ENCODE measurements around the gene ASPM. TPM values are rescaled to one million over a fixed set of nuclear protein-coding genes. Genes with fewer than 3 reads are reported as not detected.

Gene ASPM
- total RNA-seq, 1 experiment from 2014 or later, result 29.9 TPM

DNA sequence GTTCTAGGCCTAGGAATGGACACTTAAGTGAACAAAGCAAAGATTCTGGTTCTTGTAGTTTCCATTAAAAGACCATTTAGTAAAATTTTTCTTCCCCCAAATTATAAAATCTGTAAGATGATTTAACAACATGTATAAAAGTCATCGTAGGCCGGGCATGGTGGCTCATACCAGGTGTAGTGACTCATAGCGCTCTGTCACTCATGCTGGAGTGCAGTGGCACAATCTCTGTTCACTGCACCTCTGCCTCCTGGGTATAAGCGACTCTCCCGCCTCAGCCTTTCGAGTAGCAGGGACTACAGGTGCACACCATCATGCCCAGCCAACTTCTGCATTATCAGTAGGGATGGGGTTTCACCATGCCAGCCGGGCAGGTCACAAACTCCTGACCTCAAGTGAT, 9.1 kb downstream of the ASPM start:
- H3K9me3 ChIP-seq (ENCODE audit: control insufficient read depth in 1 of 2, insufficient read depth in 1 of 2, low read depth in 1 of 2, low read length in 2 of 2), result no peaks in the 10 kb centered on the region
- H3K4me1 ChIP-seq (ENCODE audit: control insufficient read depth in 1 of 2, insufficient read depth in 2 of 2, low read length in 2 of 2), result peaks cover 0 to 6% of the 10 kb centered on the region in 2 experiments; a peak in 1 of 4 replicates
- intact Hi-C loops (cut with micrococcal nuclease), result no loop called here
- H3K4me2 ChIP-seq (ENCODE audit: low read length), result no peak overlapping the region
- DNase-seq (ENCODE audit: low read depth, low spot score), result no peak
- no peak overlapping the region for H3K4me3 ChIP-seq (replicated peaks in 1 of 2; ENCODE audit: low read depth in 1 of 2, low read length in 2 of 2)
- no peak overlapping the region for H3K27ac ChIP-seq (ENCODE audit: low read depth, low read length)
- ChIA-PET CTCF (no interaction called here), RAD21 (ENCODE audit: low non-redundant PET in 1 of 2, low total read pairs in 2 of 2, uncharacterized antibody in 2 of 2, unreplicated experiment in 2 of 2) (no interaction called here), POLR2A (no interaction called here)
- H3K27me3 ChIP-seq (ENCODE audit: insufficient read depth, low read length), result no peaks in the 10 kb centered on the region
- H3K9ac ChIP-seq (ENCODE audit: low read length), result no peak overlapping the region
- H4K20me1 ChIP-seq (ENCODE audit: insufficient read depth), result no peaks in the 10 kb centered on the region
- ATAC-seq, result no peak
- no peaks in the 10 kb centered on the region for H3K9me2 ChIP-seq (ENCODE audit: insufficient read depth)
- TF ChIP-seq POLR2A (IDR thresholded peaks at IDR 0.05; ENCODE audit: borderline replicate concordance, extremely low read depth, insufficient read depth, insufficient read length), result no peak
- TF ChIP-seq EZH2 (IDR thresholded peaks at IDR 0.05), result no peak
- TF ChIP-seq, protein P1, sequence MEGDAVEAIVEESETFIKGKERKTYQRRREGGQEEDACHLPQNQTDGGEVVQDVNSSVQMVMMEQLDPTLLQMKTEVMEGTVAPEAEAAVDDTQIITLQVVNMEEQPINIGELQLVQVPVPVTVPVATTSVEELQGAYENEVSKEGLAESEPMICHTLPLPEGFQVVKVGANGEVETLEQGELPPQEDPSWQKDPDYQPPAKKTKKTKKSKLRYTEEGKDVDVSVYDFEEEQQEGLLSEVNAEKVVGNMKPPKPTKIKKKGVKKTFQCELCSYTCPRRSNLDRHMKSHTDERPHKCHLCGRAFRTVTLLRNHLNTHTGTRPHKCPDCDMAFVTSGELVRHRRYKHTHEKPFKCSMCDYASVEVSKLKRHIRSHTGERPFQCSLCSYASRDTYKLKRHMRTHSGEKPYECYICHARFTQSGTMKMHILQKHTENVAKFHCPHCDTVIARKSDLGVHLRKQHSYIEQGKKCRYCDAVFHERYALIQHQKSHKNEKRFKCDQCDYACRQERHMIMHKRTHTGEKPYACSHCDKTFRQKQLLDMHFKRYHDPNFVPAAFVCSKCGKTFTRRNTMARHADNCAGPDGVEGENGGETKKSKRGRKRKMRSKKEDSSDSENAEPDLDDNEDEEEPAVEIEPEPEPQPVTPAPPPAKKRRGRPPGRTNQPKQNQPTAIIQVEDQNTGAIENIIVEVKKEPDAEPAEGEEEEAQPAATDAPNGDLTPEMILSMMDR (IDR thresholded peaks at IDR 0.05 in 2 of 3, conservative IDR thresholded peaks at IDR 0.05 in 1 of 3; ENCODE audit: borderline replicate concordance in 1 of 3, insufficient read depth in 1 of 3, low read depth in 2 of 3, low read length in 2 of 3), result no peak
- 0 out of 2 replicates have a peak, but pooled peaks have one; percentile 29 for TF ChIP-seq FOSL1 (IDR thresholded peaks at IDR 0.05; ENCODE audit: low read depth)
- peaks cover 12 to 16% of the 10 kb centered on the region in 2 experiments for H3K36me3 ChIP-seq (ENCODE audit: control insufficient read depth in 1 of 2, insufficient read depth in 2 of 2, low read length in 2 of 2)
- H3K79me2 ChIP-seq (ENCODE audit: insufficient read depth, low read length), result peaks cover 54% of the 10 kb centered on the region
- no peak overlapping the region for H2AFZ ChIP-seq (ENCODE audit: low read depth, low read length, poor library complexity, severe bottlenecking)
- no TSS peak for BruUV-seq (replicated peaks)

- no peak for ATAC-seq
- no peak overlapping the region for H2AFZ ChIP-seq (ENCODE audit: low read depth, low read length, poor library complexity, severe bottlenecking)
- POLR2A ChIA-PET, result no interaction called here
- TF ChIP-seq, protein P1 (IDR thresholded peaks at IDR 0.05 in 2 of 3, conservative IDR thresholded peaks at IDR 0.05 in 1 of 3; ENCODE audit: borderline replicate concordance in 1 of 3, insufficient read depth in 1 of 3, low read depth in 2 of 3, low read length in 2 of 3), result no peak
- TF ChIP-seq TCF7L2 (IDR thresholded peaks at IDR 0.05; ENCODE audit: borderline replicate concordance, extremely low read depth, insufficient read depth, insufficient read length) (no peak), ZNF274 (IDR thresholded peaks at IDR 0.05; ENCODE audit: low read depth, low read length) (no peak), SIN3A (IDR thresholded peaks at IDR 0.05; ENCODE audit: low read depth) (no peak), ZBTB33 (IDR thresholded peaks at IDR 0.05; ENCODE audit: extremely low read depth, insufficient replicate concordance, low read length) (no peak), ELF1 (IDR thresholded peaks at IDR 0.05; ENCODE audit: borderline replicate concordance, low read depth) (no peak), POLR2A (IDR thresholded peaks at IDR 0.05; ENCODE audit: borderline replicate concordance, extremely low read depth, insufficient read depth, insufficient read length) (no peak)
These were observed 15.7 kb downstream of the ASPM start for GRCh38 chr1:197130677-197131304.

More at GRCh38 chr1:197130677-197131304, 15.7 kb downstream of the ASPM start:
- DNase-seq (ENCODE audit: low read depth, low spot score), result no peak
- Histone ChIP-seq H3K79me2 (ENCODE audit: insufficient read depth, low read length) (peaks cover 17% of the 10 kb centered on the region; the same call in 1 of the 2 replicates), H3K9me3 (ENCODE audit: control insufficient read depth in 1 of 2, insufficient read depth in 1 of 2, low read depth in 1 of 2, low read length in 2 of 2) (no peaks in the 10 kb centered on the region), H4K20me1 (ENCODE audit: insufficient read depth) (no peaks in the 10 kb centered on the region), H3K27me3 (ENCODE audit: insufficient read depth, low read length) (no peaks in the 10 kb centered on the region), H3K36me3 (ENCODE audit: control insufficient read depth in 1 of 2, insufficient read depth in 2 of 2, low read length in 2 of 2) (peaks cover 21 to 28% of the 10 kb centered on the region in 2 experiments), H3K4me1 (ENCODE audit: control insufficient read depth in 1 of 2, insufficient read depth in 2 of 2, low read length in 2 of 2) (no peaks in the 10 kb centered on the region), H3K27ac (ENCODE audit: low read depth, low read length) (no peak overlapping the region), H3K4me3 (replicated peaks in 1 of 2; ENCODE audit: low read depth in 1 of 2, low read length in 2 of 2) (no peak overlapping the region), H3K4me2 (ENCODE audit: low read length) (no peak overlapping the region), H3K9me2 (ENCODE audit: insufficient read depth) (no peaks in the 10 kb centered on the region), H3K9ac (ENCODE audit: low read length) (no peak overlapping the region)
- no TSS peak for BruUV-seq (replicated peaks)
- RAD21 ChIA-PET (ENCODE audit: low non-redundant PET in 1 of 2, low total read pairs in 2 of 2, uncharacterized antibody in 2 of 2, unreplicated experiment in 2 of 2), result no interaction called here
- CTCF ChIA-PET, result no interaction called here
- intact Hi-C loops (cut with micrococcal nuclease), result no loop called here

Data from HCT116 (cell line).